ENCODE data around the gene TMEM135.

The TMEM135 gene

GRCh38 chr11:87057749-87058148 lies 20.0 kb downstream of the TMEM135 start:
- H3K4me3 ChIP-seq (ENCODE audit: low read depth, low read length): no peak overlapping the region
- TF ChIP-seq CTCF (IDR thresholded peaks at IDR 0.05; ENCODE audit: low read depth, low read length): no peak

- no peak overlapping the region for H3K4me3 ChIP-seq (ENCODE audit: low read depth, low read length)
- TF ChIP-seq CTCF (IDR thresholded peaks at IDR 0.05; ENCODE audit: low read depth, low read length): no peak
Observed at GRCh38 chr11:87059596-87060390, 22.1 kb downstream of the TMEM135 start.

- no peak overlapping the region for H3K4me3 ChIP-seq (ENCODE audit: low read depth, low read length)
- TF ChIP-seq CTCF (IDR thresholded peaks at IDR 0.05; ENCODE audit: low read depth, low read length): no peak
Observed at GRCh38 chr11:87061766-87062165, 24.0 kb downstream of the TMEM135 start.

GRCh38 chr11:87063982-87064381 lies 26.2 kb downstream of the TMEM135 start:
- no peak overlapping the region for H3K4me3 ChIP-seq (ENCODE audit: low read depth, low read length)
- no peak for TF ChIP-seq CTCF (IDR thresholded peaks at IDR 0.05; ENCODE audit: low read depth, low read length)

- TF ChIP-seq CTCF (IDR thresholded peaks at IDR 0.05; ENCODE audit: low read depth, low read length): no peak
- no peak overlapping the region for H3K4me3 ChIP-seq (ENCODE audit: low read depth, low read length)
Observed at GRCh38 chr11:87072787-87073186, 35.1 kb downstream of the TMEM135 start.

GRCh38 chr11:87076260-87076783 lies 38.6 kb downstream of the TMEM135 start:
- no peak overlapping the region for H3K4me3 ChIP-seq (ENCODE audit: low read depth, low read length)
- no peak for TF ChIP-seq CTCF (IDR thresholded peaks at IDR 0.05; ENCODE audit: low read depth, low read length)

GRCh38 chr11:87076874-87077429 lies 39.2 kb downstream of the TMEM135 start:
- no peak for TF ChIP-seq CTCF (IDR thresholded peaks at IDR 0.05; ENCODE audit: low read depth, low read length)
- no peak overlapping the region for H3K4me3 ChIP-seq (ENCODE audit: low read depth, low read length)

Measured in WI38 (cell line).